GM19240 (cell line): ENCODE measurements around the gene TLR10.

Experiments used
- DNase-seq: peaks from one replicate; pipeline ENCODE4 v3.0.0; 2011; ENCODE audit warnings: low spot score; ENCODE audit not compliant: insufficient read length

The TLR10 gene

GRCh38 chr4:38733663-38734062 lies 49.1 kb downstream of the TLR10 start:
- no peak for DNase-seq

- peak; percentile 32 for DNase-seq
Measured at GRCh38 chr4:38730830-38731646, 51.8 kb downstream of the TLR10 start.

- DNase-seq, result no peak
Measured at GRCh38 chr4:38730493-38730829, 52.3 kb downstream of the TLR10 start.

- no peak for DNase-seq
Measured at GRCh38 chr4:38728631-38729141, 54.1 kb downstream of the TLR10 start.

GRCh38 chr4:38724475-38724808 lies 58.3 kb downstream of the TLR10 start:
- DNase-seq, result no peak

- DNase-seq, result no peak
Measured at GRCh38 chr4:38723726-38724474, 58.9 kb downstream of the TLR10 start.

- no peak for DNase-seq
Measured at GRCh38 chr4:38723114-38723513, 59.7 kb downstream of the TLR10 start.
